HG02588 (cell line): ENCODE results near the gene ADORA3.
A peak's percentile ranks its signal among the peaks of the same experiment; 100 is the strongest.
"Not testable (repeated sequence)": the region's sequence is repeated elsewhere in the genome, so short reads cannot be mapped to it uniquely, and the experiment has no call there.

Source experiments
- ATAC-seq: cut with Tn5 transposase; IDR thresholded peaks from one replicate; pipeline ENCODE4 v1.9.1; 2021; ENCODE audit warnings: mild to moderate bottlenecking, moderate library complexity; ENCODE audit not compliant: unreplicated experiment

Gene ADORA3

DNA sequence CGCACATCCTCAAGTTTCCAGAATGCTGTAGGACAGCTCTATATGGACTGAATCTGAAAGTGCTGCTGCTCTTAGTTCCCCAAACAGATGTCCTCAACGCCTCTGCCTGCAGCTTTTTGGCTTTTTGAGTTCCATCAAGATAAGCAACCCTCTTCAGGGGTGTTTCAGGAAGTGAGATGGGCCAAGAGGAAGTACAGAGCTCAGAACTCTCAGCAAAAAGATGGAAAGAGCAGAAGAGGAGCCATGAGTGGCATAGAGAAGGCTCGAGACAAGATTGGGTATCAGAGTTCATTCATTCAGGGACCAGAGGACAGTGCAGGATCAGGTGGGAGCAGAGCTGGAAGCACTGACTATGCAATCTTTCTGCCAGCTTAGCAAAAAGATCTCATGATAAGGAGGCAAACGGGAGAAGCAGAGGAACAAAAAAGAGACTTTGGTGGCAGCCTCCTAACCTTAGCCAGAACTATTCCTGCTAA is at the start of gene ADORA3, which contains the start of gene TMIGD3:
TSS of gene ADORA3 (minus strand) at position 49 of the 476 bp plus-strand sequence. CDS start 279 bp downstream, outside the sequence.
TSS of gene TMIGD3 (minus strand) at position 49 of the 476 bp plus-strand sequence. CDS start 279 bp downstream, outside the sequence.
- no peak for ATAC-seq

DNA sequence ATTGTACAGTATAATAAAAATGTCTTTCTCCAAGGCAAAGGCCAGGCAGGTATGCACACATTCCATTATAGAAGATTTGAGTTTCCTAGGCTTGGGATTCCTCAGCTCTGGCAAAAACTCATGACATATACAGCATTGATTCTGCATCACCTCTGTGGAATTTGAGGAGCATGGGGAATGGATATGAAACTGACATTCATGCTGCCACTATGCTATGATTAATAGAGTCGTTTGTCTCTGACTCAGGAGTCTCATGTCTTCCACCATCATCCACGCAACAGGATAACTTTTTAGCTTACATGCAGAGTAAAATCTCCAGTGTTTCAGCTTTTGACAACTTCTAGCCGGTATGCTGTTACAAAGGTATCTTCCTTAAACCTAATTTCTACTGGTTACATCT is 49.8 kb upstream of the ADORA3 start:
- no peak for ATAC-seq

DNA sequence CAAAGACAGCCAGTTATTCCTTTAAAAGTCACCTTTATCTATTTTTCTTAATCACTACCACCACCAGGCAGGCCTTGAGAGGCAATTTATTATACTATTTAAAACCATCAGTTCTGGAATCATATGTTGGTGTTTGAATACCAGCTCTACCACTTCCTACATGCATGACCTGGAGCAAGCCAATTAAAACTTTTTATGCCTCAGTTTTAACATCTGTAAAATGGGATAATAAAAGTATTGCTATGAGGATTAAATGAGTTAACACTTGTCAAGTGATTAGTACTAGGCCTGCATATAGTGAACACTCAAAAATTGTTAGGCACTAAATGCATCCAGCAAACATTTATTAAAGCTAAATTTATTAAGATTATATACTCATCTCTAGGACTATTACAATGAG is 49.2 kb upstream of the ADORA3 start:
- ATAC-seq = no peak

DNA sequence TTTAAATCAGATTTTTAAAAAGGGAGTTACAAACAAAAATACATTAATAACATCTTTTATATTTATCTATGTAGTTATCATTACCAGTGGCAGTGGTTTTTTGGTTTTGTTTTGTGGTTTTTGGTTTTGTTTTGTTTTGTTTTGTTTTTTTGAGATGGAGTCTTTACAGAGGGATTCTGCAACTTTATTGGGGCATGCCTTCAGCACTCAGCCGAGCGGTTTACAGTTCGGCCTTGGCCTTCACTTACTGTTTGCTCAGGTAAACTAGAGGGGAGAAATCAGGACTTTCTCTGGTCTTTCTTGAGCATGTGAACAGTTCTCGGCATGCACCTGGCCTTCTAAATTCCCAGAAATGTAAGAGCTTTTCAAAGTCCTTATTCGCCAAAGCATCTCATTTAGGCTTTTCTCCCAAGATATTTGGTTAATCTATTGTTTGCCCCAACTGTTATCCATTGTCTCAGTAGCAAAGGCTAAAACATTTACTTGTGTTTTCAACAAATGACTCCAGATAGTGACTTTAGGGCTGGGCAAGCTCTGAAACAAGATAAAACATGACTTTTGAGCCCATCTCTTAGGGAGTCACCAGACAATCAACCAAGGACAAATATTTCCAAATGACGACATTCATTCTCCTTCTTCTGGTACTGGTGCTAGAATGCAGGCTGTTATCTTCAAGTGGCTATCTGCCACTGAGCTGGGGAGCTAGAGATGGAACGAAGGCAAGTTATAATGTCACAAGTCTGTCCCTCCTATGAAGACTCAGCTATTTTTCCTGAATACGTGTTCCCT is 48.4 kb upstream of the ADORA3 start:
- ATAC-seq = no peak

DNA sequence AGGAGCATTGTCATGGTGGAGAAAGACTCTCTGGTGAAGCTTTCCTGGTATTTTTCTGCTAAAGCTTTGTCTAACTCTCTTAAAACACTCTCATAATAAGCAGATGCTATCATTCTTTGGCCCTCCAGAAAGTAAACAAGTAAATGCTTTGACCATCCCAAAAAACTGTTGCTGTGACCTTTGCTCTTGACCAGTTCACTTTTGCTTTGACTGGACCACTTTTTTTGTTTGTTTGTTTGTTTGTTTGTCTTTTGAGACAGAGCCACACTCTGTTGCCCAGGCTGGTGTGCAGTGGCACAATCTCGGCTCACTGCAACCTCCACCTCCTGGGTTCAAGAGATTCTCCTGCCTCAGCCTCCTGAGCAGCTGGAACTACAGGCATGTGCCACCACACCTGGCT is 44.4 kb upstream of the ADORA3 start:
- ATAC-seq = not testable (repeated sequence)

DNA sequence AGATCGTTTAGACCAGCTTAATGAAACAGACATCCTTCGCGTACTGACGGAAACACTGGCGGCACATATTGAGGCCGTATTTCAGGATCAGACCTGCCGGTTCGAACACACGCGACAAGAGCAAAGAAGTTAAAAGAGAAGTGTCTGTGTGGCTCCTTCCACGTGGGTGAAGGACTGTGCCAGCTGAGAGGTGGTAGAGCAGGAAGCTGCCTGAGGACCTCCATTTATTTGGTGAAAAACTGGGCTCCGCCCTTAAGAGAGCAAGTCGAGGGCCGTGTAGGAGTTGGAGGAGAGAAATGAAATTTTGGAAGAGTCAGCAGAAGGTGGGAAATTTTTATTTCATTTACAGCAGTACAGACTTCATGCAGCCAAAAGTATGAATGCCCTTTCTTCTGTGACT is 38.8 kb upstream of the ADORA3 start:
- no peak for ATAC-seq

DNA sequence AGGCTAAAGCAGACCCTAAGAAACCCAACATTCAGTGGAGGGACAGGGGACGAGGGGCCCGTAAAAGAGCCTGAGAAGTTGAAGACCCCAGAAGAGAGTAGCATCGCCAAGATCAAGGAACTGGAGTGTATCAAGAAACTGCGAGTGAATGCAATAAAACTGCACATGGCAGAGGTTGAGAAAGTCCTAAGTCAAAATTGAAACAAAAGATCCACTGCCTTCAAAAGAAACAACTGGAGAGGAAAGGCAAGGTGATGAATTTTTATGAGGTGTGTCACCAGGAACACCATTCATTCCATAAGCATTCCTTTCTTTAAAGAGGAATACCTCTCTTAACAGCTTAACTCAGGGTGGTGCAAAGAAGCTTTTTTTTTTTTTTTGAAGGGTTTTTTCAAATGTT is 38.3 kb upstream of the ADORA3 start:
- no peak for ATAC-seq

DNA sequence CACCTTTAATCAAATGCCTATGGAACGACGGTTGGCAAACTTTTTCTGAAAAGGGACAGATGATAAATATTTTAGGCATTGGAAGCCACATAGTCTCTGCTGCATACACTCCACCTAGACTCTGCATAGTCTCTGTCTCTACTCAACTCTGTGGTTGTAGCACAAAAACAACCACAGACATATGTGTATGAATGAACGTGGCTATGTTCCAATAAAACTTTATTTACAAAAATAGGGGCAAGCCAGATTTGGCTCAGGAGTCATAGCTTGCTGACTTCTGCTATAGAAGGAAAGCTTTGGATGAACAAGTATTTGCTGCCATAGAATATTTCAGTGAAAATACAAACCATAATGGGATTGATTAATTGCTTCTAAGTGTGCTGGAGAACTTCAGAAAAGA is 37.5 kb upstream of the ADORA3 start:
- ATAC-seq = no peak

DNA sequence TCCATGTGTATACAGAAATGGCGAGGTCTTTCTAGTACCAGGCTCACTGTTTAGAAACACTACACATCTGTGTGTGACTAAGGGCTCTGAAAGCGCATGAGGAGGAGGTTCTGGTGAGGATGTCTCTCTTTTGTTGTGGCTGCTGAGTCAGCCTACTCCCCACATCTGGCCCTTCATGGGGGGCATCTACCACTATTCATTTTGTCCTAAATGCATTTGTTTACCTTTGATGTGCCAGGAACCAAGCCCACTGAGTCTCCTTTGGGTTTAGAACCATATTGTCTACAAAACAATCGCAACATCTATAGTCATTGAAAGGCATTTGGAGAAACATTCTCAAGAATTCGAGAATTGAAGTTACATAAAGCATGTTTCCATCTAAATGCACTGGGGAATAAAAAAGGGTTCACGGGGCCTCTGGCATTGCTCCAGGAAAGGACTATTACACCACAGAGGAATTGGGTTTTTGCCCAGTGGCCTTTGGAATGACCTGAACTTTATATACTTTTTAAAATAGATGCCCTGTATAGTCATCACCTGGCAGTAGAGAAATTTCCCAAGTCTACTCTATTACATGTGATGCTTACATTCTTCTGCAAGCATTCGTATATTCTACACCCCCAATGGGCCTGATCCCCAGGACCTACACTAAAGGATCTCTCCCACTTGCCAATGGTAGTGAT is 35.1 kb upstream of the ADORA3 start:
- no peak for ATAC-seq

DNA sequence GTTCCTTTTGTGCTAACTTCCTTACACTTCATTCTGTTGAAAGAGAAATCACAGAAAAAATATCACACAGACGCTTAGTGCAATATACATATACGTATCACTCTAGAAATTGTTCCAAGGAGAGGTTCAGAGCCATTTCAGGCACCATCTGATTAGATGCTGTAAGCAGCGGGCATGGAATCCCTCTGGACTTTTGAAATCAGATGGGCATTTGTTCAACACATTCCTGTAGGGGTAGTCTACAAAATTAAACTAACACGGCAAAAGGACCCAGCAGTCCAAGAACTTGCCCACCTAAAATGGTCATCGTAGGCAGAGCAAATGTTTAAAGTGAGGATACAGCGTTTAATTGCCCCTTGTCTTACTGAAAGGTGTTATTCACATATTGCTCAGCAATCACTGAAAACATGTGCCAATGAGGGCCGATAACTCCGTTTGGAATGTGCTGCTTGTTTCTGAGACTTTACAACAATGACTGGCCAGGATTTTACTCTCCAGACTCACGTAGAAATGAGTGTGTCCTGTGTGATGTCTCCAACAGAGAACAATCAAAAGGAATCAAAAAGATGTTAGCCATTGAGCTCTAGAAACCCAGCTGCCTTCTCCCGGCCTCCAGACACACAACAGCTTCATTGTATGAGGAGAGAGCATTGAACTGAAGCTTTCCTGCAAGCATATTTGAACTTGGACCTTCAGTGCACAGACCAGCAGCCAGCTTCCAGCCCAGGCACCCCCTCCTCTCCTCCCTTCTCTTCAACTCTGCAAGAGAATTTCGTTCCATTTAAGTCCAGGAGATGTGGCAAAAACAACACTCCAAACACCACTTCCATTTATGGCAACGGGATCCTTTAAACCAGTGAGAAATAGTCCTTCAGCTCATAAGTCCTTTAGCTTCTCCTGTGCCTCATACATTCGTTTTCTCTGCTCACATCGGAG is 32.1 kb upstream of the ADORA3 start:
- no peak for ATAC-seq

DNA sequence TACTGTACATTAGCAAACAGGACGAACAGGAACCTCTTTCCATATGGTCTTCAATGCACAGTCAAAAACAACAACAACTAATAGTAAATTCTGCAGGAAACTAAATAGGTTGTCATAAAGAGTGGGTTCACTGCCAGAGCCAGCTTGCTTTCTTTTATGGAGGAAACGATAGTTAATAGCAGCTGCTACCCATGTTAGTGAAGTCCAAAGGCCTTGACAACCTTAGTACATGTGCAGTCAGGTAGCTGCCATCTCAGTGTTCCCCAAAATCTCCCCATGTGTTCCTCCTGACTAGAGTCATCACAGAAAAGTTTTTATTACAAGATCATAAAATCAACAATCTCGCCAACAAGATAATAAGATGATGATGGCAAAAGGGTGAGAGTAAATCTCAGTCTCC is 16.6 kb upstream of the ADORA3 start:
- no peak for ATAC-seq

DNA sequence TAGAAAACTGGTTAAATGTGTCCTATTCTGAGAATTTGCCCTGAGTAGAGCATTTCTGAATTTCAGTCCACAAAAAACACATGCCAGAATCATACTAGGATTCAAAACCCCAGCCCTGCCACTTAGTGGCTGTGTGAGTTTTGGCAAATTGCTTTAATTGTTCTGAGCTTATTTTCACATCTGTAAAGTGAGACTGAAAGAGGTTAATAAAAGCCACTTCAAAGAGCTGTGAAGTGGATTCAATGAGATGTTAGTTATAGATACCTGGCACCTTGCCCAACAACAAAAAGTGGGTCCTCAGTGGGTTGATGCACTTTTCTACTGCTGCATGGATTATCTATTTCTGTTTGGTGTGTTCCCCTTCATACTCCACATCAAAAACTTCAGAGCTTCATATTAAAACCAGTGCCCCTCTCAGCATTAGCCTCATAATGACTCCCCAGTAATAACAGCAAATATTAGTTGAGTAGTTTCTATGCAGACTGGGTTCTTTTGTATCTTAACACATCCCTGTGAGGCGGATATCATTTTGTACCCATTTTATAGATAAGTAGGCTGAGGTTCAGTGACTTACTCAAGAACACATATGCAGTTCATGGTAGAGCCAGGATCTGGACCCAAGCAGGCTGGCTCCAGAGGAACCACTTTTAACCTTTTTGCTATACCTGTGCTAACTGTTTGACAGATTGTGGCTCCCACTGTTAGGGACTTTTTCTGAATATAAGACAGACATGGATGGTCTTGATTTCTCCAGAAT is 14.2 kb upstream of the ADORA3 start:
- ATAC-seq = no peak

DNA sequence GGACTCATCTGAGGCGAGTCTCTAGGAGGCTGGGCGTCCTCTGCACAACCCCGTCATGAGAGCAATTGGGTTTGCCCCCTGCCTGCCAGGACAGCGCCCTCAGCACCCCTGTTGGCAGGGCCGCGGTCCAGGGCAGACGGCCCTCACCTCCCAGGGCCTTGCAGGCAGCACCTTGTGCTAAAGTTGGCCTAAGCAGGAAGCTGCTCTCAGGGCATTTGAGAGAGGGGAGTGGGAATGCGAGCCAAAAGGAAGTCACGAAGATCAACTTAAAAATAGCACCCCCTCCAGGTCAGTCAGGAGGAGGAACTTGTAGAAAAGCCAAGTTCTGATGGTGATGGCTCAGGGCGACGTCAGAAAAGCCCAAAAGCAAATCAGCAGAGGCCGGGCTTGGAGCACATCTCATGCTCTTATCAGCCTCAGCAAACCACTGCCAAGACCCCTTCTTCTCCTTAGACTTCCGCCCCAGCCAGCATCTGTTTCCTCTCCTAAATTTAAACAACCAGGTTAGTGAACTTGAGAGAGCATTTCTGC is 12.6 kb upstream of the ADORA3 start:
- peak; percentile 44 for ATAC-seq

DNA sequence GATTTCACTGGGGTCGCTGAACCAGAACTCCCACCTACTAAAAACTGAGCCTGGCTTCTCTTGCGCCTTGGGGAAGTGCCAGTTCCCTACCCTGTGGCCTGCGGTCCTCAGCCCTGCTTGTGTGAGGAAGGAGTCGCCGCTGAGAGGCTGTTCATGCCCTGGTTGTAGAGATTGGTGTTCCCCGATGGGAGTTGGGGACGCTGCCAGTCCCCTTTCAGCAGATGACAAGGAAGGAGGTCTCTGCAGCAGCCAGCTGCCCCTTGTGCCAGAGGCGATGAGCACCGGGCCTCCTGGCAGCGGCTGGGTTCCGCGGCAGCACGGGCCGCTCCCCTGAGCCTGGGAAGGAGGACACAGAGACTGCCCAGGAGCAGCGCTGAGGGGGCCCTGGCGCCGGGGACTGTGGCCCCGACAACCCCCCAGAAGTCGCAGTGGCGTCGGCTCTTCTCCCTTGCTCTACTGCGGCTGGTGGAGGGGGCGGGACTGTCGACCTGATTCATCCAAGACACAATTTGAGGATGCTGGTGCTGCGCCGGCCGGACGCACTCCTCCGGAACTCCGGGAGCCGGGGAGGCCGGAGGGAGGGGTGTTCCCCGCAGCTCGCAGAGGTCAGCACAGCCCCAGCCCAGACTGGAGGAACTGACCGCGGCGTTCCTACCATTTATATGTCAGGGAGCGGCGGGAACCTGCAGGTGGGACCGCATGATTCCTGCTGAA is 12.0 kb upstream of the ADORA3 start:
- ATAC-seq = peak; percentile 29

DNA sequence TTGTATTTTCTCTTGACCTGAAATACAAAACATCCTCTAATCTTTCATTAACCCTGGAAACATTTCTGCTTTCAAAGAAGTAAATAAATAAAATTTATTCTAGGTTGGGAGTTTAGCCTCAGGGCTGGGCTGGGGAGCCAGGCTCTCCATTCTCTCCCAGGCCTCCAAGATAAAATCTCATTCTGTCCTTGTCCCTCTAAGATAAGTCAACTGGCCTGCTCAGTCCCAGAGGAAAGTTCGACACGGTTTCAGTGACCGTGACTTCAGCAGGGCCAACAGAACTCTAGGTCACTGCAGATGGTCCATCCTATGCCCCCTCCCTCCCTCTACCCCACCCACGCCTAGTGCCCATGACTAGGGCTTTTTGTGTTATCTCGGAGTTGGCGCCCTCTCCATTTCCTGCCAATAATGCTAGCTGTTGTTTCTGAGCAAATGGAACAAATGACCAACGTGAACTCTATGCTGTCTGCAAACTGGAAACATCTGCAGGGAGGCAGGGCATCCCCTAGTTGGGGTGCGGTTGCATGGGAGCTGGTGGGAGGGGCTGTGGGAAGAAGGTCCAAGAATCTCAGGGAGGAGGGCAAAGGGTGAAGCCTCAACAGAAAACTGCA is 10.1 kb upstream of the ADORA3 start:
- ATAC-seq = no peak

DNA sequence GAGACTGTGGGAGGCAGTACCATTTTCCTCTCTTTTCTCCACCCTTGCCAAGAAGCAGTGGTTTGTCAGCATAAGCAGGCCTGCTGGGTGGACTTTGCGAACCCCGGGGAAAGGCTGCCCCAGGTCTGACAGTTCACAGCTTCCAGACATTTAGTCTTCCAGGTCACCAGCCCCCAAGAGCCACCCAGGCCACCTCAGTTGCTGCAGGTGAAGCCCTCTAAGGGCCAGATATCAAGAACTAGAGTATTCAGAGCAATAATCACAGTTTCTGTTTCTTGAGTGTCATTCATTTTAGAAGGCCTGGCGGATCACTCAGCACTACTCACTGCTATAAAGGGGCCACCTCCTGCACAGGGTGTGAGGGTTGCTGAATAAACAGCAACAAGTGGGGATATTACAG is 9.5 kb upstream of the ADORA3 start:
- no peak for ATAC-seq

DNA sequence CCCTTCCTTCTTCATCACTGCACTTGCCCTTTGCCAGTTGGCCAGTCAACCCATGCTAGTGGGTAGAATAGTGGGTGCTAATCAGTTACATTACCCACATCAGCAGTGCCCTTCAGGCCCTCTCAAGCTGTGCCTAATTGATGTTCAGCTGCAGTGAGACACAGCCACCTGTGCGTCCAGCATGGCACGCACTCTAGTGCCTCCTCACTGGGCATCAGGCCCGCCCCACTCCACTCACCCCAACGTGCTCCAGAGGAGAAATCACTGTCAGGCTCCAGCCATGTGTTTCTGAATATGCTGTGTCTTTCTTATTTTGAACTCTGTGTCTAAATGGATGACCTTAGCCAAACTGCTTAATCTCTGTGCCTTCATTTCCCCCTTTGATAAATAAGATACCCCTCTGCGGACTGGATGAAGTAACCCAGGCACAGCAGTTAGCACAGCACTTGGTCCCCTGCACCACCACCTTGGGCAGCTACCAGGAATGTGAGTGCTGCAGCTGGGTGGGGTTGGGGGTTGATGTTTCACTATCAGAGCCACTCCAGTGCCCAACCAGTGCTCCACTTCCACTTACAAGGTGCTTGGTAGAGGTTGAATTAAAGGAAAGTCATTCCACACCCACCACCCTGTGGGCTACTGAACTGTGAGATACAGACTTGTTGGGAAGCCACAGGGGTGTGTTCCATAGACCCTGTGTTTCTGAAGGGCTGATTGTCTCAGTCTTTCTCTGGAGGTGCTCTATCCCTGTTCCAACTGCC is 8.9 kb upstream of the ADORA3 start:
- no peak for ATAC-seq

DNA sequence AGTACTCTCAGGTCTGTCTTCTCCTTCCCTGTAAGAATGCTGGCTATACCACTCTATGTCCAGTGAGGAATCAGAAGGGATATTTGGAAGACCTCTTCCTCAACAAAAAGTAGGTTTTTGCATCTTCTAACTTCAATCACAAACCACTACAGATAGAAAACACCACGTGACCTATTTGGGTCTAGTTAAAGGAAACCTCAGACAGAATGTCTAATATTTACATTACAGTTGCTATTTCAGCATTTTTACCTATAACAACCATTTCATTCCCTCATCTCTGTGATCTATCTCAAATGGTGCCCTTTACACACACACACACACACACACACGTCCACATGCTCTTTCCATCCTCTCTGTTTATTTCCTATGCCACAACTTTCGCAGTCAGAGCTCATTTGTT is 7.9 kb upstream of the ADORA3 start:
- ATAC-seq = no peak
